Spleen (tissue), 7 donors: ENCODE measurements around the gene RELCH.

Experiments
- POLR2A ChIP-seq, 3 donors: fragments of 450-650 bp; IDR thresholded peaks; one replicate each; pipeline ENCODE4 v1.5.1; 2017; ENCODE audit warnings: antibody characterized with exemption in 3 of 3, mild to moderate bottlenecking in 1 of 3
- POLR2AphosphoS5 ChIP-seq, 3 donors: sonication (generic); formaldehyde crosslinking; IDR thresholded peaks; one replicate each; pipeline ENCODE4 v1.5.1; 2017; ENCODE audit warnings: antibody characterized with exemption in 3 of 3
- TF ChIP-seq, protein P1 (sequence below), 11 experiments: fragments of 200-600 bp in 7 of 11; fragments of 450-650 bp in 4 of 11; sonication (generic) in 4 of 11; IDR thresholded peaks in 8 of 11; conservative IDR thresholded peaks in 3 of 11; 1 replicate in 7 of 11; 2 replicates in 4 of 11; pipeline versions ENCODE4 v1.4.0 to v1.8.0; 2016 to 2021; ENCODE audit warnings: antibody characterized with exemption in 11 of 11, inconsistent platforms in 4 of 11, mild to moderate bottlenecking in 1 of 11
- donor health status: DM: no; HTN: no; CAD: no; lungs with moderate emphysema.
- donor health status: DM: no; HTN: no; CAD: no.
- donor health status: DM: no; HTN: no; CAD: no.

DNA sequence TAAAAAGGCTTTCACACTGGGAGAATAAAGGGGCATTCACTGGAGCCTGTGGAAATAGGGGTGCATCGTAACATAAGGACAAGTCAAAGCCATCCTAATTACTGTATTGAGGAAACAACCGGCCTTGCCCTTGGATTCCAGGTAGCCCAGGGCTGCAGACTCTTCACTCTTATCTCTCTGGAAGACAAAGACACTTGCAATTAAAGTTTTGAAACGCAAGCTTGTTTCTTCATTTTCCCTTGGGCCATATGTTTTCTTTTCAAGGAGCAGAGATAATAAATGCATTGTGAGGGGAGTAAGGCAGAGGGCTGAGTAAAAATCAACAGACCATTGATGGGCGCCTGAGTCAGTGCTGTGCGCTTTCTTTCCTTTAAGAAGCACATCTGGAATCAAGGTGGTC, 149.6 kb downstream of the RELCH start:
- TF ChIP-seq POLR2AphosphoS5 (IDR thresholded peaks at IDR 0.05) (no peak), POLR2A (IDR thresholded peaks at IDR 0.05) (no peak)
- TF ChIP-seq, protein P1, sequence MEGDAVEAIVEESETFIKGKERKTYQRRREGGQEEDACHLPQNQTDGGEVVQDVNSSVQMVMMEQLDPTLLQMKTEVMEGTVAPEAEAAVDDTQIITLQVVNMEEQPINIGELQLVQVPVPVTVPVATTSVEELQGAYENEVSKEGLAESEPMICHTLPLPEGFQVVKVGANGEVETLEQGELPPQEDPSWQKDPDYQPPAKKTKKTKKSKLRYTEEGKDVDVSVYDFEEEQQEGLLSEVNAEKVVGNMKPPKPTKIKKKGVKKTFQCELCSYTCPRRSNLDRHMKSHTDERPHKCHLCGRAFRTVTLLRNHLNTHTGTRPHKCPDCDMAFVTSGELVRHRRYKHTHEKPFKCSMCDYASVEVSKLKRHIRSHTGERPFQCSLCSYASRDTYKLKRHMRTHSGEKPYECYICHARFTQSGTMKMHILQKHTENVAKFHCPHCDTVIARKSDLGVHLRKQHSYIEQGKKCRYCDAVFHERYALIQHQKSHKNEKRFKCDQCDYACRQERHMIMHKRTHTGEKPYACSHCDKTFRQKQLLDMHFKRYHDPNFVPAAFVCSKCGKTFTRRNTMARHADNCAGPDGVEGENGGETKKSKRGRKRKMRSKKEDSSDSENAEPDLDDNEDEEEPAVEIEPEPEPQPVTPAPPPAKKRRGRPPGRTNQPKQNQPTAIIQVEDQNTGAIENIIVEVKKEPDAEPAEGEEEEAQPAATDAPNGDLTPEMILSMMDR (IDR thresholded peaks at IDR 0.05 in 8 of 11, conservative IDR thresholded peaks at IDR 0.05 in 3 of 11): no peak
